Measurements from ENCODE around the gene SIK3.

GRCh38 chr11:116928845-116929244, 169.4 kb downstream of the SIK3 start:
- TF ChIP-seq POLR2AphosphoS5 (IDR thresholded peaks at IDR 0.05; ENCODE audit: borderline replicate concordance, low read depth, low read length) (no peak), EZH2 (IDR thresholded peaks at IDR 0.05) (no peak)

Data from SK-N-MC (cell line).